DOHH2 (cell line): ENCODE data around the gene ATP2B3.

ENCODE experiments used
- H3F3A ChIP-seq: fragments of 200-600 bp; sonication (generic), shearing (Covaris generic); 2 replicates; pipeline ENCODE4 v1.6.0; 2016; ENCODE audit warnings: antibody characterized with exemption, mild to moderate bottlenecking; ENCODE audit not compliant: control insufficient read depth, insufficient read depth
- H3K27ac ChIP-seq: fragments of 200-600 bp; sonication (generic); 2 replicates; pipeline ENCODE4 v1.5.1; 2014; ENCODE audit warnings: low read depth, mild to moderate bottlenecking, low read length, moderate library complexity
- H3K27me3 ChIP-seq: fragments of 200-600 bp; sonication (generic); 2 replicates; pipeline ENCODE4 v1.6.1; 2014; ENCODE audit warnings: mild to moderate bottlenecking, low read length, mixed read lengths; ENCODE audit not compliant: control insufficient read depth
- H3K36me3 ChIP-seq: fragments of 200-600 bp; sonication (generic); 2 replicates; pipeline ENCODE4 v1.6.1; 2014; ENCODE audit warnings: mild to moderate bottlenecking, low read length, moderate library complexity, mixed read lengths; ENCODE audit not compliant: control insufficient read depth
- H3K4me1 ChIP-seq: fragments of 200-600 bp; sonication (generic); 2 replicates; pipeline ENCODE4 v1.6.1; 2014; ENCODE audit warnings: mild to moderate bottlenecking, low read length, mixed read lengths; ENCODE audit not compliant: control insufficient read depth
- H3K4me2 ChIP-seq: fragments of 200-600 bp; sonication (generic); 2 replicates; pipeline ENCODE4 v1.6.0; 2014; ENCODE audit warnings: mild to moderate bottlenecking, low read length, moderate library complexity
- H3K4me3 ChIP-seq: fragments of 200-600 bp; sonication (generic); 2 replicates; pipeline ENCODE4 v1.5.1; 2014; ENCODE audit warnings: mild to moderate bottlenecking, low read length, mixed read lengths
- H3K79me2 ChIP-seq: fragments of 200-600 bp; sonication (generic); 2 replicates; pipeline ENCODE4 v1.6.1; 2014; ENCODE audit warnings: mild to moderate bottlenecking, low read length, mixed read lengths; ENCODE audit not compliant: control insufficient read depth
- H3K9me2 ChIP-seq: fragments of 200-600 bp; sonication (generic); replicated peaks from 2 replicates; pipeline ENCODE4 v1.6.1; 2014; ENCODE audit warnings: mild to moderate bottlenecking, low read length, mixed read lengths; ENCODE audit not compliant: control insufficient read depth
- H3K9me3 ChIP-seq: fragments of 200-600 bp; sonication (generic); 2 replicates; pipeline ENCODE4 v1.6.1; 2014; ENCODE audit warnings: antibody characterized with exemption, low read length, mixed read lengths; ENCODE audit not compliant: control insufficient read depth, insufficient read depth
- H4K20me1 ChIP-seq: fragments of 200-600 bp; sonication (generic); 2 replicates; pipeline ENCODE4 v1.6.0; 2014; ENCODE audit warnings: low read depth, mild to moderate bottlenecking, antibody characterized with exemption, low read length, moderate library complexity; ENCODE audit not compliant: control insufficient read depth, insufficient read depth
- CTCF ChIP-seq: fragments of 200-600 bp; sonication (generic); IDR thresholded peaks from one replicate; pipeline ENCODE4 v1.5.1; 2014; ENCODE audit warnings: antibody characterized with exemption, mild to moderate bottlenecking, low read depth, low read length; ENCODE audit not compliant: poor library complexity, severe bottlenecking
- EZH2phosphoT487 ChIP-seq: fragments of 200-600 bp; sonication (generic); IDR thresholded peaks from 2 replicates; pipeline ENCODE4 v1.6.1; 2017; ENCODE audit warnings: borderline replicate concordance, mild to moderate bottlenecking, antibody characterized with exemption, low read length, moderate library complexity, mixed read lengths

ATP2B3 gene

GRCh38 chrX:153517423-153517822 lies at the start of gene ATP2B3:
ATP2B3 (plus strand) TSS chrX:153517642; CDS start chrX:153536248, 18,606 bp downstream.
- Histone ChIP-seq H3K4me2 (no peak within 1 kb of the TSS), H4K20me1 (no peaks in the 10 kb centered on the region), H3K9me2 (no peaks in the 10 kb centered on the region), H3K9me3 (no peaks in the 10 kb centered on the region), H3K4me1 (no peaks in the 10 kb centered on the region), H3K36me3 (no peaks in the 10 kb centered on the region), H3K27ac (no peak within 1 kb of the TSS), H3K4me3 (no peak within 1 kb of the TSS), H3K27me3 (no peaks in the 10 kb centered on the region), H3F3A (no peaks in the 10 kb centered on the region), H3K79me2 (no peaks in the 10 kb centered on the region)
- TF ChIP-seq CTCF (no peak), EZH2phosphoT487 (no peak)

- H3K79me2 ChIP-seq: peaks cover 40% of the 10 kb centered on the region
- no peak overlapping the region for H3K4me2 ChIP-seq
- H3K27me3 ChIP-seq: no peaks in the 10 kb centered on the region
- no peak overlapping the region for H3K27ac ChIP-seq
- H3F3A ChIP-seq: no peaks in the 10 kb centered on the region
- H3K36me3 ChIP-seq: peaks cover 10% of the 10 kb centered on the region
- peaks cover 3% of the 10 kb centered on the region; the same call in 1 of the 2 replicates for H3K4me1 ChIP-seq
- TF ChIP-seq EZH2phosphoT487: no peak
- TF ChIP-seq CTCF: no peak
- no peak overlapping the region for H3K4me3 ChIP-seq
- H4K20me1 ChIP-seq: no peaks in the 10 kb centered on the region
- H3K9me3 ChIP-seq: no peaks in the 10 kb centered on the region
- no peaks in the 10 kb centered on the region for H3K9me2 ChIP-seq
Observed at GRCh38 chrX:153468008-153468580, 49.3 kb upstream of the ATP2B3 start.

- H3K79me2 ChIP-seq: peaks cover 40% of the 10 kb centered on the region
- peaks cover 7% of the 10 kb centered on the region for H3K4me1 ChIP-seq
- peak overlapping the region; percentile 92 for H3K4me3 ChIP-seq
- peak overlapping the region; percentile 74 for H3K4me2 ChIP-seq
- no peak overlapping the region for H3K27ac ChIP-seq
- no peaks in the 10 kb centered on the region for H3K9me3 ChIP-seq
- TF ChIP-seq CTCF: no peak
- no peak for TF ChIP-seq EZH2phosphoT487
- H3K27me3 ChIP-seq: no peaks in the 10 kb centered on the region
- H3F3A ChIP-seq: no peaks in the 10 kb centered on the region
- H4K20me1 ChIP-seq: no peaks in the 10 kb centered on the region
- peaks cover 10% of the 10 kb centered on the region for H3K36me3 ChIP-seq
- H3K9me2 ChIP-seq: no peaks in the 10 kb centered on the region
Observed at GRCh38 chrX:153469811-153470410, 47.5 kb upstream of the ATP2B3 start.
